Stimulated activated naive B cell treated with anti-CD40 and anti-IgM and Interleukin-4, amounts not matched to agents 10 μg/mL and 1 μg/mL and 100 μg/mL, for 72 hours (primary cell): ENCODE data around the gene ANKRD11.

Source experiments
- ATAC-seq, 2 donors: fragments of 150-1000 bp; cut with Tn5 transposase; replicated peaks; 2 replicates each; pipeline ENCODE4 v1.10.0; 2021; ENCODE audit warnings: moderate library complexity in 1 of 2
- DNase-seq: peaks from one replicate; pipeline ENCODE4 v3.0.0; 2021
- H3K27ac Mint-ChIP-seq: one replicate; pipeline ENCODE4 v1.8.0; 2022; ENCODE audit warnings: mild to moderate bottlenecking, mixed read lengths
- H3K27me3 Mint-ChIP-seq, 2 donors: one replicate each; pipeline ENCODE4 v1.8.0; 2022; ENCODE audit warnings: mixed read lengths in 2 of 2
- H3K36me3 Mint-ChIP-seq, 2 donors: one replicate each; pipeline ENCODE4 v1.8.0; 2022; ENCODE audit warnings: mixed read lengths in 2 of 2, mild to moderate bottlenecking in 1 of 2
- H3K4me1 Mint-ChIP-seq, 2 donors: one replicate each; pipeline ENCODE4 v1.8.0; 2022; ENCODE audit warnings: mixed read lengths in 2 of 2, mild to moderate bottlenecking in 1 of 2
- H3K4me3 Mint-ChIP-seq, 2 donors: one replicate each; pipeline ENCODE4 v1.8.0; 2022; ENCODE audit warnings: mild to moderate bottlenecking in 2 of 2, mixed read lengths in 2 of 2, moderate library complexity in 1 of 2
- H3K9me3 Mint-ChIP-seq, 2 donors: one replicate each; pipeline ENCODE4 v1.8.0; 2022; ENCODE audit warnings: mixed read lengths in 2 of 2, mild to moderate bottlenecking in 1 of 2

The ANKRD11 gene

DNA sequence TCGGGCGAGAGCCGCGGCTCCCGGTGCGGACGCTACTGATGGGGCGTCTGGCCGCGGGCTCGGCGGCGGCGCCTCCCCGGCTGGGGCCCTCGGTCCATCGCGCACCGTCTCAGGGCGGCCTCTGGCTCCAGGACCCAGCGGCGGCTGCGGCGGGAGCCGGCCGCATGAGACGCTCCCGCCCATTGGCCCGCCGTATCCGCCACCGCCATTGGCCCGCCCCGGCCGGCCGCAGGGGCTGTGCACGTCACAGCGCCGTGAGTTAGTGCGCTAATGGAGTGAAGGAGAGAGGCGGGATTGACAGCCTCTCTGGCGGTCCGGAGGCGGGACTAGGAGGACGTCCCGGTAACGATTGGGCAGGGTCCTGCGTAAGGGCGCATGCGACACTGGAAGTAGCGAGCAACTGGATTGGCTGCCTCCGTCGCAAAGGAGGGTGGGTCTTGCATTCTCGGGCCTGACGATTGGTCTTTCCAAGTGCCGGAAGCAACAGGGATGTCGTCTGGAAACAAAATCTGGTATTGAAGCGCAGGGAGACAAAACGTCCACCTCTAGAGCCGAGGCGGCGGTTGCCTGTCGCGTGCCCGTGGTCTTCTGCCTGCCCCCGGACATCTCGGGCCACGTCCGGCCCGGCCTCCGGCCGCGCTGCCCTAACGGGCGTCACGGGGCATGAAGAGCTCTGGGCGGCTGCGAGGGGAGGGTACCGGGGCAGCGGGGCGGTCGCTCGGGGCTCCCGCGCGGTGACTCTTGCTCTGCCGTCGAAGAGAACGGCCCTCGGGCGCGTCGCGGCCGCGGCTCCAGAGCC lies at the start of gene ANKRD11:
Gene ANKRD11, minus strand, starts transcription at position 123 of the 799 bp plus-strand sequence. CDS start 173,542 bp downstream, outside the sequence.
- H3K27me3 Mint-ChIP-seq = no peaks in the 10 kb centered on the region
- peaks cover 38 to 52% of the 10 kb centered on the region in 2 donors for H3K4me1 Mint-ChIP-seq
- ATAC-seq (peak; percentile 82 to 83), DNase-seq (peak; percentile 99)
- H3K4me3 Mint-ChIP-seq = peak within 1 kb of the TSS; percentile 91 to 98
- peak within 1 kb of the TSS; percentile 96 for H3K27ac Mint-ChIP-seq
- H3K36me3 Mint-ChIP-seq = peaks cover 23 to 37% of the 10 kb centered on the region in 2 donors
- no peaks in the 10 kb centered on the region for H3K9me3 Mint-ChIP-seq

DNA sequence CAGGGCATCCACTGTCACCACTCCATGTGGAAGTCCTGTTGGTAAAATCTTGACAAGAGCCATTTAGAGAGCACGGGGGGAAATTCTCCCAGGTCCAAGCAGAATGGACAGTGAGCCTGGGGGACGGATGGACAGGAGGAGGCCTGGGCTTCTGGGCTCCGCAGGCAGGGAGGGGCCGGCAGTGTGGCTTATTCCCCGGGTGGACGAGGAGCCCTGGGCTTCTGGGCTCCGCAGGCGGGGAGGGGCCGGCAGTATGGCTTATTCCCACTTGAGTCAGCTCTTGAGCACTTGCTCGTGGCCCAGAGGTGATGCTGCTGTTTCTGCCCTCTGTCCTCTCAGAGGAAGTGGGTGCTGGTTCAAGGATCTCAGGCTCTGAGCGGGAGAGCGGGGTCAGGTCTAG lies 47.9 kb upstream of the ANKRD11 start:
- peaks cover 48 to 56% of the 10 kb centered on the region in 2 donors for H3K36me3 Mint-ChIP-seq
- DNase-seq = no peak
- no peaks in the 10 kb centered on the region for H3K27me3 Mint-ChIP-seq
- H3K27ac Mint-ChIP-seq = no peak overlapping the region
- H3K4me1 Mint-ChIP-seq = peaks cover 15 to 21% of the 10 kb centered on the region in 2 donors
- no peak overlapping the region for H3K4me3 Mint-ChIP-seq
- ATAC-seq = no peak
- H3K9me3 Mint-ChIP-seq = peaks cover 0 to 2% of the 10 kb centered on the region in 2 donors

DNA sequence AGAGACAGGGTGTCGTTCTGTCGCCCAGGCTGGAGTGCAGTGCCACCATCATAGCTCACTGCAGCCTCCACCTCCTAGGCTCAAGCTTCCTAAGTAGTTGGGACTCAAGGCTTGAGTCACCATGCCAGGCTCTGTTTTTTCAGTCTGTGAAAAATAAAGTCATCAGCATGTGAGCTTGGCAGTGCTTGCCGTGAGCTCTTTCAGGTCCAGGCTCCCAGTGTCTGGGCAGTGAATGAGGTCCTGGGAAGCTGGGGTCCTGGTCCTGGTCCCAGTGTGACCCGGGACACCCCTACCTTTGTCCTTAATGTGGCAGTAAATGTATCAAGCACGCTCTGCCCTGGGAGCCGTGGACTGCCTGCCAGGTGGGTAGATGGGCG lies 47.2 kb upstream of the ANKRD11 start:
- DNase-seq (no peak), ATAC-seq (no peak)
- Mint-ChIP-seq H3K4me3 (no peak overlapping the region), H3K36me3 (peaks cover 53 to 59% of the 10 kb centered on the region in 2 donors), H3K27ac (no peak overlapping the region), H3K27me3 (no peaks in the 10 kb centered on the region), H3K4me1 (peaks cover 15 to 22% of the 10 kb centered on the region in 2 donors), H3K9me3 (peaks cover 0 to 2% of the 10 kb centered on the region in 2 donors)

DNA sequence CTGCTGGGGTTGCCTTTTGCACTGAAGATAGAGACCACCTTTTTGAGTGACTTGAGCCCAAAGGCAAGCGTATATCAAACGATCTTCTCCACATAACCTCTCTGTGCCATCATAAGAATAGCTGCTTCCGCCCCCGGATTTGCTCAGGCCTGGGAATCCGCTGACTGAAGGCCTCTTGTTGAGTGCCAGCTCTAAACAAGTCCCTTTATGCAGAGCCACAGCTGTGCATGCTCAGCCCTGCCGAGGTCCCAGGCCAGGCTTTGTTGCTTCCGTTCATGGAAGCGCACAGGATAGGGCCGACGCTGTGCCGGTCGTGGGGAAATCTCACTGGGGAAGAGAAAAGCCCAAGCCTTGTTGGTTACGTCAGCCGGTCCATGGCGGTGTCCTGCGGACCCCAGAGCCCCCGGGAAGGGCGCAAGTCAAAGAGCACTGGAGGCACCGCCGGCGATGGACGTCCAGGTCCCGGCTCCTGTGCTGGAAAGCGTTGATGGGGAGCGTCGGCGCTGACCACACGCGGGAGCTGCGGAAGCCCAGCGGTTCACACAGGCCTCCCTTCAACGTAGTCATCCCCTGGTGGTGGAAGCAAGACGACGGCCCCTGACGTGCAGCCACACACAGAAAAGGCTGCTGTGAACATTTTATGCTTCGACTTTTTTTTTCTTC lies 46.7 kb upstream of the ANKRD11 start:
- ATAC-seq (no peak), DNase-seq (no peak)
- peak overlapping the region; percentile 31 for H3K27ac Mint-ChIP-seq
- H3K9me3 Mint-ChIP-seq = peaks cover 0 to 2% of the 10 kb centered on the region in 2 donors
- peaks cover 51 to 59% of the 10 kb centered on the region in 2 donors for H3K36me3 Mint-ChIP-seq
- H3K27me3 Mint-ChIP-seq = no peaks in the 10 kb centered on the region
- H3K4me3 Mint-ChIP-seq = no peak overlapping the region
- peaks cover 15 to 22% of the 10 kb centered on the region in 2 donors for H3K4me1 Mint-ChIP-seq

DNA sequence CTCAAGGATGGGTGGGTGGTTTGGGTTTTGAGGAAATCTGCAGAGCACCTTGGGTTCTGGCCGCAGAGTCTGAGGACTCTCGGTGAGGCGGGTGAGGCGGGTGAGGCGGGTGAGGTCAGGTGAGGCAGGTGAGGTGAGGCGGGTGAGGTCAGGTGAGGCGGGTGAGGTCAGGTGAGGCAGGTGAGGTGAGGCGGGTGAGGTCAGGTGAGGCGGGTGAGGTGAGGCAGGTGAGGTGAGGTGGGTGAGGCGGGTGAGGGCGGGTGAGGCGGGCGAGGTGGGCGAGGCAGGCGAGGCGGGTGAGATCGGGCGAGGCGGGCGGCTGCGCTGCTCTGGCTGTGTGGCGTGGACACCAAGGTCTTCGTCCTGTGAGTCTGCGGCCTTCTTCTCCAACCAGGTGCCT lies 46.0 kb upstream of the ANKRD11 start:
- DNase-seq = no peak
- ATAC-seq = no peak
- no peak overlapping the region for H3K4me3 Mint-ChIP-seq
- no peaks in the 10 kb centered on the region for H3K27me3 Mint-ChIP-seq
- no peak overlapping the region for H3K27ac Mint-ChIP-seq
- peaks cover 0 to 2% of the 10 kb centered on the region in 2 donors for H3K9me3 Mint-ChIP-seq
- peaks cover 55 to 64% of the 10 kb centered on the region in 2 donors for H3K36me3 Mint-ChIP-seq
- H3K4me1 Mint-ChIP-seq = peaks cover 15 to 22% of the 10 kb centered on the region in 2 donors

- Mint-ChIP-seq H3K9me3 (peaks cover 0 to 2% of the 10 kb centered on the region in 2 donors), H3K4me3 (peak overlapping the region in 1 of 2 donors; percentile 24), H3K27me3 (no peaks in the 10 kb centered on the region), H3K4me1 (peaks cover 15 to 22% of the 10 kb centered on the region in 2 donors), H3K36me3 (peaks cover 57 to 58% of the 10 kb centered on the region in 2 donors), H3K27ac (peak overlapping the region; percentile 78)
- no peak for DNase-seq
- ATAC-seq = peak; percentile 92 to 94
Measured at GRCh38 chr16:89534252-89534756, 43.9 kb upstream of the ANKRD11 start.

- H3K4me3 Mint-ChIP-seq = no peak overlapping the region
- H3K27me3 Mint-ChIP-seq = no peaks in the 10 kb centered on the region
- peaks cover 15 to 22% of the 10 kb centered on the region in 2 donors for H3K4me1 Mint-ChIP-seq
- no peak for ATAC-seq
- no peak for DNase-seq
- H3K9me3 Mint-ChIP-seq = peaks cover 0 to 2% of the 10 kb centered on the region in 2 donors
- no peak overlapping the region for H3K27ac Mint-ChIP-seq
- H3K36me3 Mint-ChIP-seq = peaks cover 70 to 72% of the 10 kb centered on the region in 2 donors
Measured at GRCh38 chr16:89531821-89532526, 41.6 kb upstream of the ANKRD11 start.

DNA sequence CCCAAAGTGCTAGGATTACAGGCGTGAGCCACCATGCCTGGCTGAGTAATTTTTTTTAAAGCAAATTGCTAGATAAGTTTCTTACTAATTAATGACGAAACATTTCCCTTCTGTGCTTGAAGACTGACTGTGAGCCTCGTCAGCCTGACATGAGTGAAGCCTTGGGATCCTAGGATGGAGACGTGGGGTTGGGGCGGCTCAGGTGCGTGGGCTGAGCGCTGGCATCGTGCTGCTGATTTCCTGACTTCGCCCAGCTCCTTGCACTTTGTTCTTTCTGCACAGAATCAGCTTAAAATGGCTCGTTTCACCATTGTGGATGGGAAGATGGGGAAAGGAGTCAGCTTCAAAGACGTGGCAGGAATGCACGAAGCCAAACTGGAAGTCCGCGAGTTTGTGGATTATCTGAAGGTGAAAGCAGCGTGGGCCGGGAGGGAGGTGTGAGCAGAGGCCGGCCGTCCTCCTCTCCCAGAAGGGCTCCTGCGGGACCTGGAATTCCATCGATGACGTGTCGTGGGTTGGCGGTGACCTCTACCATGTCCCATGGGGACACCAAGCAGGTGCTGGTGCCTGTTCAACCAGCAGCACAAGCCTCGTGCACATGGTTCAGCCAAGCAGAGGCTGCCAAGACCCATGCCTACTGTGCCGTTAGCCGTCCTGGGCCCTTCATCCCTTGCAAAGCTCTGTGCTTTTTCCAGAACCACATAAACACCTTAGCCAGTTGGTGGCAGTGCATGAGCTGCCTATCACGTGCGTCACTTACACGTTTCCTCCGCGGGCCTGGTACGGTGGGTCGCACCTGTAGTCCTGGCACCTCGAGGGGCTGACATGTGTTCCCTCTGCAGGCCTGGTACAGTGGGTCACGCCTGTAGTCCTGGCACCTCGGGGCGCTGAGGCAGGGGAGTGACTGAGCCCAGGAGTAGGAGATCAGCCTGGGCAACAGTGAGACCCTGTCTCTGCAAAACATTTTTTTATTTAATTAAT lies 40.3 kb upstream of the ANKRD11 start:
- ATAC-seq (no peak), DNase-seq (no peak)
- peaks cover 14 to 24% of the 10 kb centered on the region in 2 donors for H3K4me1 Mint-ChIP-seq
- no peak overlapping the region for H3K27ac Mint-ChIP-seq
- H3K9me3 Mint-ChIP-seq = peaks cover 0 to 2% of the 10 kb centered on the region in 2 donors
- no peak overlapping the region for H3K4me3 Mint-ChIP-seq
- H3K36me3 Mint-ChIP-seq = peaks cover 68 to 72% of the 10 kb centered on the region in 2 donors
- H3K27me3 Mint-ChIP-seq = no peaks in the 10 kb centered on the region

DNA sequence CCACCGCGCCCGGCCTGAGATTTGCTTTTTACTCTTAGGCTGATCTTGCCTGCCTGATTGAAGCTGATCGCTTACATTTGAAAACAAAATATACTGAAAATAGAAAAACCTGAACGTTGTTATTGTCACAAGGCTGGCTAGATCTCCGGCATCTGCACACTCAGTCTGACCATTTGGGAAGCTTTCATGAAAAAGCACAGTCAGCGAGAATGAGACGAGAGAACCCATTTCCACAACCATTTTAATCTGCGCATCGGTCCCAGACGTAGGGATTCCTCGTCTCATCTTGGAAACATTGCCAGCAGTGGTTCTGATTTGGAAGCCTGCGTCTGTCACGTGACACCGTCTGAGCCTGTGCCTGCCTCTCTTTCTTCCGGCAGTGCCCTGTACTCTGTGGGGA lies 38.7 kb upstream of the ANKRD11 start:
- no peaks in the 10 kb centered on the region for H3K27me3 Mint-ChIP-seq
- H3K36me3 Mint-ChIP-seq = peaks cover 72% of the 10 kb centered on the region in 2 donors
- DNase-seq = no peak
- no peak for ATAC-seq
- H3K4me3 Mint-ChIP-seq = no peak overlapping the region
- peaks cover 11 to 25% of the 10 kb centered on the region in 2 donors for H3K4me1 Mint-ChIP-seq
- peaks cover 0 to 2% of the 10 kb centered on the region in 2 donors for H3K9me3 Mint-ChIP-seq
- no peak overlapping the region for H3K27ac Mint-ChIP-seq

GRCh38 chr16:89525146-89525913 lies 35.0 kb upstream of the ANKRD11 start:
- H3K4me1 Mint-ChIP-seq = peaks cover 10 to 17% of the 10 kb centered on the region in 2 donors
- H3K27ac Mint-ChIP-seq = peak overlapping the region; percentile 85
- H3K4me3 Mint-ChIP-seq = peak overlapping the region; percentile 4 to 10
- no peaks in the 10 kb centered on the region for H3K27me3 Mint-ChIP-seq
- ATAC-seq (peak; percentile 71 to 87), DNase-seq (no peak)
- peaks cover 59 to 77% of the 10 kb centered on the region in 2 donors for H3K36me3 Mint-ChIP-seq
- no peaks in the 10 kb centered on the region for H3K9me3 Mint-ChIP-seq

DNA sequence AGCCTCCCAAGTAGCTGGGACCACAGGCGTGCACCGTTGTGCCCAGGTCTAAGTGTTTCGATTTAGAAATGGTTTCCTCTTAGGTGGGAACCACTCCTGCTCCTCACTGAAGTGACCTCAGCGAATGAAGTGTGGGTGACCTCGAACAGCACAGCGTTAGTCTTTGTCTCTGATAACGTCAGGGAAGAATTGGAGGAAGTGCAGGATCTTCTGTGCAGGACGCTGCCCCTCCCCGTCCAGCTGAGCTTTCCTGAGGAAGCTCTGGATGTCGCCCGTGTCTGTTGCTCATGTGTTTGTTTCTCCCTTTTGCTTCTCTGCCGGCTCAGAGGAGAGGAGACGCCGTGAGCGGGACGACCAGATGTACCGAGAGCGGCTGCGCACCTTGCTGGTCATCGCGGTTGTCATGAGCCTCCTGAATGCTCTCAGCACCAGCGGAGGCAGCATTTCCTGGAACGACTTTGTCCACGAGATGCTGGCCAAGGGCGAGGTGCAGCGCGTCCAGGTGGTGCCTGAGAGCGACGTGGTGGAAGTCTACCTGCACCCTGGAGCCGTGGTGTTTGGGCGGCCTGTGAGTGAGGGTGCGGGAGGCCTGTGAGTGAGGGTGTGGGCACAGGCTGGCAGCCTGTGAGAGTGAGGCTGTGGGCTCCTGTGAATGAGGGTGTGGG lies 33.5 kb upstream of the ANKRD11 start:
- H3K36me3 Mint-ChIP-seq = peaks cover 54 to 78% of the 10 kb centered on the region in 2 donors
- H3K9me3 Mint-ChIP-seq = no peaks in the 10 kb centered on the region
- H3K27ac Mint-ChIP-seq = no peak overlapping the region
- no peak for DNase-seq
- ATAC-seq = no peak
- no peaks in the 10 kb centered on the region for H3K27me3 Mint-ChIP-seq
- peaks cover 12 to 17% of the 10 kb centered on the region in 2 donors for H3K4me1 Mint-ChIP-seq
- H3K4me3 Mint-ChIP-seq = peak overlapping the region in 1 of 2 donors; percentile 46

DNA sequence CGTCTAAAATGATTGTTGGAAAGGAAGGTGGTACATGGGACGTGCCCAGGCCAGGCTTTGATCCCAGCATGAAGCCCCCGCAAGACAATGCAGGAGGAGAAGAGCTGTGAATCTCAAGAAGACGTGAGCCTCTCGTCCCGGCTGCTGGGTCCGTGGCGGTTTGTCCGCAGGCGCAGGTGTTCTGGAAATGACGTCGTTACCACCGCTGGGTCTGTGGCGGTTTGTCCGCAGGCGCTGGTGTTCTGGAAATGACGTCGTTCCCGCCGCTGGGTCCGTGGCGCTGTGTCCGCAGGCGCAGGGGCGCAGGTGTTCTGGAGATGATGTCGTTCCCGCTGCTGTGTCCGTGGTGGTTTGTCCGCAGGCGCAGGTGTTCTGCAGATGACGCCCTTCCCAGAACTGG lies 31.9 kb upstream of the ANKRD11 start:
- ATAC-seq = no peak
- no peaks in the 10 kb centered on the region for H3K9me3 Mint-ChIP-seq
- H3K27me3 Mint-ChIP-seq = no peaks in the 10 kb centered on the region
- no peak overlapping the region for H3K4me3 Mint-ChIP-seq
- peaks cover 57 to 78% of the 10 kb centered on the region in 2 donors for H3K36me3 Mint-ChIP-seq
- DNase-seq = no peak
- peaks cover 12 to 17% of the 10 kb centered on the region in 2 donors for H3K4me1 Mint-ChIP-seq
- H3K27ac Mint-ChIP-seq = no peak overlapping the region
